Measurements from ENCODE around the gene STIM1.
"Not testable (repeated sequence)": the region's sequence is repeated elsewhere in the genome, so short reads cannot be mapped to it uniquely, and the experiment has no call there.

STIM1 gene

DNA sequence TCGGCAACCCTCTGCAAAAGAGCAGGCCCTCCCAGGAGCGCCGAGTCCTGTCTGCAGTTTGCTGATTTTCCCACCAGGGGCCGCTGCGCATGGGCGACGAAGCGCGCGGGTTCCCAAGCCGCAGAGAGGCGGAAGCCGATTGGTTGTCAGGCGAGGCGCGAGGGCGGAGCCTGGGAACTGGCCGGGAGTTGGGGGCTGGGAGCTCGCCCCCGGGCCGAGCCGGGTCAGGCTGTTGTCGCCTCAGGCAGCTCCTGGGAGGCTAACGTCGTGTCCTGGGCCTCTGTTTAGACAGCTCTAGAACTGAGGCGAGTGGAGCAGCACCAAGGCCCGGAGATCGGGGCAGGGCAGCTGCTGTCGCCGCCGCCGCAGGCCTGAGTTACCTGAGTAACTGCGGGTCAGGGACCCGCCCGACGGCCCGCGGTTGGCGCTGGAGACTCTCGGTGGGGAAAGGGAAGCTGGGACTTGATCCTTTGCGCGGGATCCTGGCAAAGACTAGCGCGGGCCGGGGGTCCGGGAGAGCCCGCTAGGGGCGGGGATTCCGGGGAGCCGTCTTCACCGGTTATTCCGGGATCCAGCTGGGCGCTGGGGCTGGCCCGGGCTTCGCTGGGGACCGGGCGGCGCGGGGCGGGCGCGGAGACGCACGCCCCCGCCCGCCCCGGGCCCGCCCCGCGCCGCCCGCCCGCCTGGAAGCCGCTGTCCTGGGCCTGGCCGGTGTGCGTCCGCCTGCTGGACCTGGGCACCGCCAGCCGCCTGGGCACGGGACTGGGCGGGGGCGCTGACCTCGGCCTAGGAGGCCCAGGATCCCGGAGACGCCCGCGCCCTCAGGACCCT lies at the start of gene STIM1:
STIM1 (plus strand) TSS at position 688 of the 831 bp plus-strand sequence. CDS start 607 bp downstream, outside the sequence.
- peak; percentile 90 for DNase-seq (ENCODE audit: low spot score)

DNA sequence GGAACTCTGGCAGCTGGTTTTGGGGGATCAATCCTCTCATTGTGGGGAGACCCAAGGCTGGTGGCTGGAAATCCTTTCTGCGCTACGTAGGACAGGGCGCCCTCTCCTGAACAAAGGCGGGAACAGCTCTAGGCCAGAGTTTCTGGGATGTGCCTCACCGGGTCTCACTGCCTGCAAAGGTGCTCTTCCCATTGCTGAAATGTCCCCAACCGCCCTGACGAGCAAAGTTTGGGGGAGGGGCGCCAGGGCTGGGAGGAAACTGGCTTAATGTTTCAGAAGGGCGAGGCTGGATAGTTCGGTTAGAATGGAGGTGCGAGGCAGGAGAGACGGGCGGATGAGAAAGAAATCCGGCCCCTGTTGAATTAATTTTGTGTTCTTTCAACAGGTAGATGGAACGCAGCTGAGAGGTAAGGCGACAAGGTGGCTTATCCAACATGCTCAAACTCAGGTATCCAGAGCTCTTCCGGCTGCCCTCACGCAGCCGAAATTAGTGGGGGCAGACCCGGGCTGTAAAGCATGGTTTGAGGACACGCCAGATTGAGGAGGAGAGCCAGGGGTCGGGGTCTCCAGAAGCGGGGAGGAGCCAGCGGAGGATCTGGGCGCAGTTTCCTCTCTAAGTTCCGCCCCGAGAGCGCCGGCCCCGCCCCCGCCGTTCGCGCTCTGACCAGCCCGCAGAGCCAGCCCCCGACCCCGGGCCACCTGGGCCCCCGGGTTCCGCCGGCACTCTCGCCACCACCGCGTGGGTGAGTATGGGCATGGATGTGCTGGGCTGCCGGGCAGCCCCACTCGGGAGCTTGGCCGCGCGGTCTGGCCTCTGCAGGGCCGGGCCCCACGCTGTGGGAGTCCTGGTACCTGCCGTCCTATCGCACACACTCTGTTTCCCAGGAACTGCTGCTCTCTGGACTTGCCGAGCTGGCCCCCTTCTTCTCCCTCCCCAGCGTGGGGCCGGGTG lies 47.3 kb upstream of the STIM1 start, which contains the start of gene PGAP2:
PGAP2 (plus strand) TSS at position 652 of the 952 bp plus-strand sequence. CDS start 2,700 bp downstream, outside the sequence.
- peak; percentile 58 for DNase-seq (ENCODE audit: low spot score)

DNA sequence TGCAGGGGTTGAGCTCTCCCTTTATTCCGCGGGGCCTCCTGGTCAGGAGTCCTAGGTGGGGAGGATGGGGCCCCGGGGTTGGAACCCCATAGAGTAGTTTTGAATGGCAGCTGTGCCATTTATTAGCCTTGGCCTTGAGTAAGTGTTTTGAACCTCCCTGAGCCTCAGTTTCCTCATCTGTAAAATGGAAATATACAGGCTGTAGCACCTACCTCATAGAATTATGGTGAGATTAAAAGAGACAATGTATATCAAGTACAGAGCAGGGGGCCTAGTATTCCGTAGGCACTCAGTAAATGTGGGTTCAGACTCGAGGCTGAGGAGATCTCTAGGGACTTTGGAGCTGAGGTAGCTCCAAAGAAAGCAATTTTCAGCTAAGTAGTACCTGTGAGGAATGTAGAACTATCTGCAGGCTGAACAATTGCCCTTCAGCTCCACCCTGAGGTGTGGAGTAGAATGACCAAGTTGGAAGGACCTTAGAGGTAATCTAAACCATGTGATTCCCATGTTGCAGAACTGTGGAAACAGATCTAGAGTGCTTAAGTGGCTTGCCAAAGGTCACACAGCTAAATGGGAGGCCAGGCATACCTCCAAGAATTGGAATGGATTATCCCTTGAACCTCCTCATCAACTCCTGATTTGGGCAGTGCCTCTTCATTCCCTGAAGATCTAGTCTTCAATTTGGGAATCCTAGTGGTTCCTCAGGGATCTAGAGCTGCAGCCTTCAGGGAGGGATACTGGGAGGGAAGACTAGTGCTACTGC lies 46.4 kb upstream of the STIM1 start:
- no peak for DNase-seq (ENCODE audit: low spot score)

DNA sequence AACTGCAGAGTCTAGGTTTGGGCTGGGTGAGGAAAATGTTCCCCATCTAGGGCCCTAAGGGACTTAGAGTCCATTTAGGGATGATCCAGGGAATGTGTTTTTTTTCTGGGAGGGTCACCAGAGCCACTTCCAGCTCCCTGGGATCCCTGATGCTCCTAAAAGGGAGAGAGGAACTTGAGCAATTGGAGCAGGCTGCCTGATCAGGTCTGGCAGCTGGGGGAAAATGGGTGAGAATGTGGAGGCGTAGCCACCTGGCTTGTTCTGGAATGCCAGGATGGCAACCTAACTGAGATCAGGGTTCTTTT lies 45.9 kb upstream of the STIM1 start:
- DNase-seq (ENCODE audit: low spot score), result no peak

DNA sequence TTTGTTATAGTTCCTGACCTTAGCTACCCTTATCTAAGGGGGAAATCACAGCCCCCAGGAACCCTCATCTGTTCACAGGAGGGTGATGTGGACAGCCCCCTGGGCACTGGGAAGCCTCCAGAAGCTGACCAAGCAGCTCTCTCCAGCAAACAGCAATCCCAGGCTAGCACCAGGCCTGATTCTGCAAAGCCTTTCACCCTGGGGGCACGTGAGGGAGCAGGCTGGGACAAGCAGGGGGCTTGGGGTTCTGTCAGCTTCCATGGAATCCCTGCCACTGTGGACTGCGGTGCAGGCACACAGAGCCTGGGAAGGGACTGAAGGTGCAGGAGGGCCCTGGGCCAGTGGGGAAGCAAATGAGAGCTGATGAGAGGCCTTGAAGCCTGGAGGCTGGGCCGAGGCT lies 45.0 kb upstream of the STIM1 start:
- no peak for DNase-seq (ENCODE audit: low spot score)

DNA sequence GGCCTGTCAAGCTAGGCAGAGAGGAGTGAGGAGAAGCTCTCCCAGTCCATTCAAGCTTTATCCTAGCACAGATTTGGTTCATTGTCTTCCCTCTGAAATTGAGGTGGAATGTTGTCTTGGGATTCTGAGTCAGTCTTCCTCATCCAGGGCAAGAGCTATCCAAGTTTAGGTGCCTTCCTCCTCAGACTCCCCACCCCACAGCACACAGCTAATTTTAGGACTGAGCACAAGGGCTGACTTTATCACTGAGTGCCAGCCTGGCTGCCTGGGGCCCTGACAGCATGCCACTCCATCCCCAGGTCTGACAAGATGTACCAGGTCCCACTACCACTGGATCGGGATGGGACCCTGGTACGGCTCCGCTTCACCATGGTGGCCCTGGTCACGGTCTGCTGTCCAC lies 44.5 kb upstream of the STIM1 start:
- no peak for DNase-seq (ENCODE audit: low spot score)

DNA sequence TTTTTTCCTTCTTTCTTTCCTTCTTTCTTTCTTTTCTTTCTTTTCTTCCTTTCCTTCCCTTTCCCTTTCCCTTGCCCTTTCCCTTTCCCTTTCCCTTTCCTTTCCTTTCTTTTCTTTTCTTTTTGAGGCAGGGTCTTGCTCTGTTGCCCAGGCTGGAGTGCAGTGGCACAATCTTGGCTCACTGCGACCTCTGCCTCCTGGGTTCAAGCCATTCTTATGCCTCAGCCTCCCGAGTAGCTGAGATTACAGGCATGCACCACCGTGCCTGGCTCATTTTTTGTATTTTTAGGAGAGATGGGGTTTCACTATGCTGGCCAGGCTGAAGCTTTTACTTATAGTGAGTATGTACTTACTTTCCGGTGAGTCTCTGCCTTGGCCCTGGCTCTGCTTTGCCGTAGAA lies 40.6 kb upstream of the STIM1 start:
- DNase-seq (ENCODE audit: low spot score), result not testable (repeated sequence)

DNA sequence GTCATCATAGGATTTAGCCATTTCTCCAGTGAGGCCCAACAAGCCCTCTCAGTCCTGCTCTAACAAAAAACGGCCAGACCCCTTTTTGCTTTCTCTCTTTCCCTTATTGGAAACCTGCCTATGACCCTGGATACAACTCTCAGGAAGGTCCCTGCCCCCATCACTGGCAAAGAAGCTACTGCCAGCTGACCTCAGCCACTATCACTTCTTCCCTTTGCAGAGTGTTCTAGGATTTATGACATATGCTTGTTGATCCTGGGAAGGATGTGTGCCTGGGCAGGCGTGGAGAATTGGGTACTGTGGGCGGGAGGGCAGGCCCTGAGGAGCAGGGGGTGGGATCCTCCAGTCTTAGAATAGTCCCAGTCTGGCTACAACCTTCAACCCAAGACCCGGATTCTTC lies 39.6 kb upstream of the STIM1 start:
- DNase-seq (ENCODE audit: low spot score), result no peak

DNA sequence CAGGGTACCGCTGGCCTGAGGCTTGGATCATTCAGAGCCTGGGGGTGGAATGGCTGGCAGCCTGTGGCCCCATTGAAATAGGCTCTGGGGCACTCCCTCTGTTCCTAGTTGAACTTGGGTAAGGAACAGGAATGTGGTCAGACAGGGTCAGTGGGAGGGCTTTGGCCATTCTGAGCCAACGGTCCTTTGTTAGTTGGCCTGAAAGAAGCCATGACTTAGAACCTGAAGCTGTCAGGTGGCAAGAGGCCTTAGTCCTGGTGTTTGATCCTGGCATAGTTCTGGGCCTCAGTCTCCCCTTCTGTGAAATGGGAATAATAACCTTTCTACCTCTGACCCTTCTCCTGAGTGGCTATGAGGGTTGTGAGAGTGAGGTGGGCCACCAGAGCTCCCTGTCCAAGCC lies 38.8 kb upstream of the STIM1 start:
- DNase-seq (ENCODE audit: low spot score), result no peak

DNA sequence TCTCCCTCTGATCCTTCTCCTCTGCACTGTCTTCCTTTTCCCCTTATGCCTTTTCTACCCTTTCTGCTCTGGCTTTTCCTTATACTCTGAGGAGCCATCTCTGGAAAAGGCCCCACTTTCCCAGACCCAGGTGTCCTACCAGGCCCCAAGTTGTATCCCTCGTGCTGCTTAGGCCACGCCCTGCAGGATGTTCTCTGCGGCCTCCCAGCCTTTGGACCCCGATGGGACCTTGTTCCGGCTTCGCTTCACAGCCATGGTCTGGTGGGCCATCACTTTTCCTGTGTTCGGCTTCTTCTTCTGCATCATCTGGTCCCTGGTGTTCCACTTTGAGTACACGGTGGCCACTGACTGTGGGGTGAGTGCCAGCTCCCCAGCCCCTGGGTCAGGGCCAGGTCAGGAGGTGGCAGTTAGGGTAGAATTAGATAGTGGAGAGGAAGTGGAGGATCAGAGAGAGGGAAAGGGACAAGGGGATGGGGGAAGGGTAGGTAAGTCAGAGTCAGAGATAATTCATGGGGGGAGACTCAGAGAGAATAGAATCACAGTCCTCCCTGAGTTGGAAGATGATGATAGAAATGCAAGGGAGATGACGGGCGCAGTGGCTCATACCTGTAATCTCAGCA lies 38.2 kb upstream of the STIM1 start:
- no peak for DNase-seq (ENCODE audit: low spot score)

DNA sequence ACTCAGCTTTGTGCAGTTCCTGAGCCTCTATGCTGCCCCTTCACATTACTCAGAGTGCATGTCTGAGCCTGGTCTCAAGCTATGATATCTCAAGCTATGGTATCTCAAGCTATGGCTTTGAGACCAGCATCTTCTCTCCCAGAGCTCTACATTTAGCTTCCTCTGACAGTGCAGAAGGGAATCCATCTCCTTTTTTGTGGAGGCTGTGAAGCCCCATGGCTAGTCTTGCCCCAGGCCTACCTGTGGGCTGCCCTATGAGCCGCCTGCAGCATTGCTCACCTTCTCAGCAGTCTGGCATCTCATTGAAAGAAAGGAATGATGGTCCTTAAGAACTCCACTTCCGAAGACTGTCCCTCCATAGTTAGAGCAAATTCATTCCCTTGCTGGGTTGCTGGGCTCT lies 34.5 kb upstream of the STIM1 start:
- no peak for DNase-seq (ENCODE audit: low spot score)

DNA sequence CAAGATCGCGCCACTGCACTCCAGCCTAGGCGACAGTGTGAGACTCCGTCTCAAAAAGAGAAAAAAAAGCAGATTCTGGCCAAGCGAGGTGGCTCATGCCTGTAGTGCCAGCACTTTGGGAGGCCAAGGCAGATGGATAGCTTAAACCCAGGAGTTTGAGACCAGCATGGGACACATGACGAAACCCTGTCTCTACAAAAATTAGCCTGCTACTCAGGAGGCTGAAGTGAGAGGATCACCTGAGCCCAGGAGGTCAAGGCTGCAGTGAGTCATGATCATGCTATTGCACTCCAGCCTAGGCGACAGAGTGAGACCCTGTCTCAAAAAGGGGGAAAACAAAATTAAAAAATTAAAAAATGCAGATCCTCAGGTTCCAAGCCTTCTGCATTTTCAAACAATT lies 33.2 kb upstream of the STIM1 start:
- no peak for DNase-seq (ENCODE audit: low spot score)

DNA sequence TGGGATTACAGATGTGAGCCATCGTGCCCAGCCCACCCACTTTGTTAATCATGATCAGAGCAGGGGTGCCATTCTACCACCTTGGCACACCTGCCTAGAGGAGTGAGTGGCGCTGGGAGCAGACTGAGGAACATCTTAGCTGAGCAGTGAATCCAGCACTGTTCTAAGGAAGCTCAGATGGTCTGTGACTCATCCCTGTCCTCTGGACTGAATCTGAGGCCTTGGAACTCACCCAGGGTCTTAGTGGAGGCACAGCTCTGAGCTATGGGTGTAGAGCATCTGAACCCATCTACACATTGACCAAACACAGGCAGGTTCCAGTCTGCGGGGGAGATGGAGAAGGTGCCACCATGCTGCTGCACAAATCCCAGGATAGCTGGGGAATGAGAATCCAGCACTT lies 32.2 kb upstream of the STIM1 start:
- no peak for DNase-seq (ENCODE audit: low spot score)

DNA sequence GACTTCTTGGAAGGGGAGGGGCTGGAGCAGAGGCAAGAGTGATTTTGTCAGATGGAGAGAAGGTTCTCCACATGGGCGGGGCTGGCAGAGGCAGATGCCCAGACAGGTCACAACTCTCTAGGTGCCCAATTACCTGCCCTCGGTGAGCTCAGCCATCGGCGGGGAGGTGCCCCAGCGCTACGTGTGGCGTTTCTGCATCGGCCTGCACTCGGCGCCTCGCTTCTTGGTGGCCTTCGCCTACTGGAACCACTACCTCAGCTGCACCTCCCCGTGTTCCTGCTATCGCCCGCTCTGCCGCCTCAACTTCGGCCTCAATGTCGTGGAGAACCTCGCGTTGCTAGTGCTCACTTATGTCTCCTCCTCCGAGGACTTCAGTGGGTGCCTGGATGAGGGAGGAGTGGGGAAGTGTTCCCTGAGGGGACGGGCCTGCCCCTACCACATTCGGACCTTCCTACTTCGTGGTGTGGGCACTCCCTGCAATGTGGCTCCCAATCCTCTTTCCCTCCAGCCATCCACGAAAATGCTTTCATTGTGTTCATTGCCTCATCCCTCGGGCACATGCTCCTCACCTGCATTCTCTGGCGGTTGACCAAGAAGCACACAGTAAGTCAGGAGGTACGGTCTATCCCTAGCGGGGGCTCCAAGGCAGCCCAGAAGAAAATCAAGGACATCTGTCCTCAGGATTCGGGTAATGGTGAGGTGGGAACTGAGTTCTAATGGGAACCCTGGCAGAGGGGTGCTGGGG lies 31.5 kb upstream of the STIM1 start:
- no peak for DNase-seq (ENCODE audit: low spot score)

DNA sequence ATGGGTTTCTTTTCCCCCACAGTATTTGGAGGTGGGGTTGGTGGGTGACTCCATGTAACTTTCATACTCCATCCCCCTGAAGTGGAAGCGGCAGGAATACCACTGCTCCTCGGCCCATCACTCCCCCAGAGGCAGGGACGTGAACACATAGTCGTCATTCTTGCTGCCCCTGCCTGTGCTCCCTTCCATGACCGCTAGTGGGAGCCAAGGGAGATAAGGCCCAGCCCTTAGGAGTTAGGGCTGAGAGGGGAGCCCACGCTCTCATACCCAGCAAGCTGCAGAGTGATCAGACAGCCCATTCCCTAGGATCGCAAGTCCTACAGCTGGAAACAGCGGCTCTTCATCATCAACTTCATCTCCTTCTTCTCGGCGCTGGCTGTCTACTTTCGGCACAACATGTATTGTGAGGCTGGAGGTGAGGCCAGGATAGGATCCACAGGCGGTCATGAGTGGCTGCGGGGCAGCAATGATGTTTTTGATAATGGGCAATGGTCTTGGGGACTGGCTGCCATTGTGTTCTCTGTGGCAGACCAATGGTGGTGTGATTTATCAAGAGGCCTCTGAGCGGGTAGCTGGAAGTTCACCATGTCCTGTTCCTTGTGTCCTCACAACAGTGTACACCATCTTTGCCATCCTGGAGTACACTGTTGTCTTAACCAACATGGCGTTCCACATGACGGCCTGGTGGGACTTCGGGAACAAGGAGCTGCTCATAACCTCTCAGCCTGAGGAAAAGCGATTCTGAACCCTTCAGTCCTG lies 30.6 kb upstream of the STIM1 start:
- DNase-seq (ENCODE audit: low spot score), result peak; percentile 78

DNA sequence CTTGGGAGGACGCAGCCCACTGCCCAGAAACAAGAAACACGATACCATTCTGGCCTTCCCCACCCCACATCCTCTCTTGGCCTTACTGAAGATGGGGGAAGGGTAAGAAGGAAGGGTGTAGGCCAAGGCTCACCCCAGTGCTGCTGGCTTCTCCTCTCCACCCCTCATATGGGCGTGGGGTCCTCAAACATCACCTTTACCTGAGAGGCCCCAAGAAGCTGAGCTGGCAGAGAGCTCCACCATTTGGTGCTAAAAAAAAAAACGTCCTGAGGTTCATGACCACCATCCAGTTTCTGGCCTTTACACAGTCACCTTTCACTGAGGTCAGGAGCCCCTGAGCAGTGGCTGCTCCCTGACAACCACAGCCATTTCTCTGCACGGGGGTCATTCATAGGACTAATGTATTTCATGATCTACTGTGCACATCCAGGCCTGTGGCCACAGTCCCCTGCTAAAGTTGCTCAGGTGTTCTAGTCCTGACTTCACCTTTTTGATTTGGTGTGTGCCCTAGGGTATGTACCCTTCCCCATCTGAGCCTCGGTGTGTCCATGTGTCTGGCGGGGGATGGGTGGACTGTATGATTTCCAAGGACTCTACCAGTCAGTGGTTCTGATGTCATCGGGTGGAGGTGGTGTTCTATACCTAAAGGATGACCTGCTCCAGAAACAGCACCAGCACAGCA lies 29.9 kb upstream of the STIM1 start:
- DNase-seq (ENCODE audit: low spot score), result no peak

DNA sequence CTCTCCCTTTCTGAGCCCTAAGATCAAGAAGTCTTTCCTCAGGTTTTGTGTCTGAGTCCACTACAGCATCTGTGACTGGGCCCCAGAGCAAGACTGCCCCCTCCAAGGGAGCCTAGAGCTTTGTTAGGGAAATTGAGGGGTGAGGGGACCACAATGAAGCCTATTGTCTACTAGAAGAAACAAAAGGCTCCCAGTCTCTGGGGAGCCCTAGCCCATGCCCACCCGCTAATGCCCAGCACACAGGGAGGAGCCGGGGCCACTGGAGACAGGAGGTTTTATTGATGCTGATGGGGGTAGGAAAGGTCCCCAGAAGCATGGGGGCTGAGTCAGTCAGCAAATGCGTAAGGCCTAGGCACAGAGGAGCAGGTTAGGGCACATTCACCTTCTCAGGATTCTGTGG lies 28.7 kb upstream of the STIM1 start:
- peak; percentile 98 for DNase-seq (ENCODE audit: low spot score)

DNA sequence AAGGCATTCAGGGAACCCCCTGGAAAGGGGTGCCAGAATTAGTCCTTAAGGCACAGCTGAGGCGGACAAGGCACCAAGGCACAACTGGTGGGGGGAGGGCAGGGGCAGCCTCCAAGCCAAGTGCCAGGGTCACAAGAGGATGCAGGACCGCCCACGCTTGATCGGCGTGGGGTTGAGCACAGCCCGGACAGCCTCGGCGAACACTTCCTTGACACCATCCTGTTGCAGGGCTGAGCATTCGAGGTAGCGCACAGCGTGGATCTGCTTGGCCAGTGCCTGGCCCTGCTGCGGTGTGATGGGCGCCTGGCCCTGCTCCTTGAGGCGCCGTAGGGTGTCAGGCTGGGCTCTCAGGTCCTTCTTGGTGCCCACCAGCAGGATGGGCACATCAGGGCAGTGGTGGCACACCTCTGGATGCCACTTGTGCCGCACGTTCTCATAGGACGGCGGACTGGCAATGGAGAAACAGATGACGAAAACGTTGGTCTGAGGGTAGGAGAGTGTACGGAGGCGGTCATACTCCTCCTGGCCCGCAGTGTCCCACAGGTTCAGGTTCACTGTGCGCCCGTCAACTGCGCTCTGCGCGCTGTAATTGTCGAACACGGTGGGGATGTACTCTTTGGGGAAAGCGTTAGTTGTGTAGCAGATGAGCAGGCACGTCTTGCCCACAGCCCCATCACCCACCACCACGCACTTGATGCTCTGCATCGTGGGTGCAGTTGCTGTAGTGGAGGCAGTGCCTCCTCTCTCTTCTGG lies 27.9 kb upstream of the STIM1 start:
- peak; percentile 48 for DNase-seq (ENCODE audit: low spot score)

DNA sequence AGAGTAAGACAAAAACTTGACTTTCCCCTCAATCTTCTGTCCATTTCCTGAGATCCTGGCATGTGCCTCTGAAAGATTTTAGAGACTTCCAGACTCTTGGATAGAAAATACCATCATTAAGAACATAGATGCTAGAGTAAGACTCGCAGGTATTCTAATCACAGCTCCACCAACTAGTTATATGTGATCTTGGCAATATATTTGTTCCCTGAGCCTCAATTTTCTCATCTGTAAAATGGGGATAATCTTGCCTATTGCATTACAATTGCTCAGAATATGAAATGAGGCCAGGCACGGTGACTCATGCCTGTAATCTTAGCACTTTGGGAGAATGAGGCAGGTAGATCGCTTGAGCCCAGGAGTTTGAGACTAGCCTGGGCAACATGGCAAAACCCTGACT lies 25.4 kb upstream of the STIM1 start:
- DNase-seq (ENCODE audit: low spot score), result no peak
